NCI-H510A (cell line): ENCODE measurements around the gene CPLX1.

ENCODE experiments used
- DNase-seq: peaks from one replicate; lab custom pipeline; 2025; lab: John Stamatoyannopoulos, UW

CPLX1 gene

DNA sequence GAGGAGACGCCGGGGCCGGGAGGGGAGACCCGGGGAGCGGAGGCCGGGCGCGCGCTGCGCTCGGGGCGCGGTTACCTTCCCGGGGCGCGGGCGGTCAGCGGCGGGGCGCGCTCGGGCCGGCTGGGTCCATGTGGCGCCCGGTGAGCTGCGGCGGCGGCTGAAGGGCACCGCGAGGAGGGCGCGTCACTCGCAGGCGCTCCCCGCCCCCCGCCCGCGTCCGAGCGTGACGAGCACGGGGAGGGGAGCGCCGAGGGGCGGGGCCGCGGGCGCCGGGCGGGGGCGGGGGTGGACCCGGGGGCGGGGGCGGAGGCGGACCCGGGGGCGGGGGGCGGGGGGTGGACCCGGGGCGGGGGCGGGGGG is at the start of gene CPLX1:
Gene CPLX1 (minus strand): TSS at position 159 of the 360 bp plus-strand sequence. CDS start 1,607 bp downstream, outside the sequence.
- peak; percentile 24 for DNase-seq

GRCh38 chr4:874971-875817 is 49.3 kb upstream of the CPLX1 start:
- no peak for DNase-seq

DNA sequence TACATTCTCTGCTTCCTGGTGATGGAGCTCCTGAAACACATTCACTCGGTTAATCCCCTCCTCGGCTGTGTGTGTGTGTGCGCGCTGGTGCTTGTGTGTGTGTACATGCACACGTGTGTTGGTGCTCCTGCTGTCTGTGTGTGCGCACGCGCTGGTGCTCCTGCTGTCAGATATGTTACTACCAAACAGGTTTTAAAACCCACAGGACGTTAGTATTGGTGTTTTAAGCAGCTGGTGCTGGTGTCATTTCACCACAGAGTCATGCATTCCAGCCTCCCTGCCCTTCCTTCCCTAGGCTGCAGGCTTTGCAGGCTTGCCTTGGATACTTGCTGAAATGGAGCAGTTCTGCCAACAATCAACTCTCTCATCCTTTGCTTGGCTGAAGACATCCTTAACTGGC is 48.1 kb upstream of the CPLX1 start:
- DNase-seq, result no peak

GRCh38 chr4:872241-872981 is 46.5 kb upstream of the CPLX1 start:
- DNase-seq, result no peak

DNA sequence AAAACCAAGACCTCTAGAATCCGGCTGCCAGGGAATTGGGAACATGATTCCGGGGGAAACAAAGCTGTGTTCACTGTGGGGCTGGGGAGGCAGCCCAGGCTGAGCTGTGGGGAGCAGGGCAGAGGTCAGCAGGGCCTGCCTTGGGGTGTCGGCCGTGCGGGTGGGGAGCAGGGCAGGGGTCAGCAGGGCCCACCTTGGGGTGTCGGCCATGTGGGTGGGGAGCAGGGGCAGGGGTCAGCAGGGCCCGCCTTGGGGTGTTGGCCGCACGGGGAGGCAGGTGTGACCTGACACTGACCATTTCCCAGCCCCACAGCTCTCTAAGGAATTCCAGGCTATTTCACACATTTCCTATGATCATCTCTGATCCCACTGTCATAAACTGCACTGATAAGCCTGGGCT is 45.6 kb upstream of the CPLX1 start:
- DNase-seq, result no peak

- no peak for DNase-seq
Observed at GRCh38 chr4:870951-871350, 45.0 kb upstream of the CPLX1 start.

GRCh38 chr4:869776-870175 is 43.8 kb upstream of the CPLX1 start:
- DNase-seq, result no peak

- DNase-seq, result no peak
Observed at GRCh38 chr4:868421-868820, 42.5 kb upstream of the CPLX1 start.

GRCh38 chr4:867526-868250 is 41.8 kb upstream of the CPLX1 start:
- DNase-seq, result no peak

- no peak for DNase-seq
Observed at GRCh38 chr4:866761-867390, 40.9 kb upstream of the CPLX1 start.

GRCh38 chr4:866068-866760 is 40.3 kb upstream of the CPLX1 start:
- DNase-seq, result no peak

GRCh38 chr4:865572-865971 is 39.6 kb upstream of the CPLX1 start:
- no peak for DNase-seq

- no peak for DNase-seq
Observed at GRCh38 chr4:865121-865465, 39.2 kb upstream of the CPLX1 start.

DNA sequence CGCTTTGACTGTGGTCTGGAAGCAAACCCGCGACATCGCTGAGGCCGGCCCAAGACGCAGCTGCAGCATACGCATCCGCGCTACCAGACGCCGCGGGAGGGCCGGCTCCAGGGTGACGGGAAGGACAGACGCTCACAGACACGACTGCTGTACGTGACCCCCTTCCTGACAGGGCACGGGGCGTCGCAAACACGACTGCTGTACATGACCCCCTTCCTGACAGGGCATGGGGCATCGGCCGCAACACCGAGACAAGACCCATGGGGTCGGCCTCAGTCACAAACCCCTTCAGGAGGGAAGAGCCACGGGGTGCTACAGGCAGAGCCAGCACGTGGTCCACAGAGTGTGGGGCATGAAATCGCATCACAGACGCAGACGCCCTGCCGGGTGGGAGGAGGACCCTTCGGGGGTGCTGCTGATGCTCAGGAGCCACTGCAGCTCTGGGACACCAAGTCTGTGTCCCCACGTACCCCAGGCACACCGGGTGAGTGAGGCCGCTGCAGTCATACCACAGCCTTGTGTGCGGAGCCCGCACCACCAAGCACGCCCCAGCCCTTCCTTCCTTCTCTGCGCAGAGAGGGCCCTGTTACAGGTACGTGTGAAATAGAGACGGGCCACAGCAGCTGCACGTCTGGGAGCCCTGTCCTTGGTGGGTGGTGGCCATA is 38.7 kb upstream of the CPLX1 start:
- DNase-seq, result no peak

DNA sequence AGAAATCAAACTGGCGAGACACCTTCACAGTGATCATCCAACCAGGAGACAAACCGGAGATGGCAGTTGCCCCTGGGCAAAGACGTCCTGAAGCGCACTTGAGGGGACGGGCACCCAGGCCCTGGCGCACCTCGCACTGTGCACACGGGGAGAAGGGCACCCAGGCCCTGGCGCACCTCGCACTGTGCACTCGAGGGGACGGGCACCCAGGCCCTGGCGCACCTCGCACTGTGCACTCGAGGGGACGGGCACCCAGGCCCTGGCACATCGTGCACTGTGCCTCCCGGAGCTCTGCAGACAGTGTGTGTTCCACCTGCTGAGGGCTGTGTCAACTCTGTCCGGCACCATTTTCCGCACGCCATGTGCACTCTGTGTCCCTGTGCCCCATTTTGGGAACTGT is 34.6 kb upstream of the CPLX1 start:
- DNase-seq, result no peak

DNA sequence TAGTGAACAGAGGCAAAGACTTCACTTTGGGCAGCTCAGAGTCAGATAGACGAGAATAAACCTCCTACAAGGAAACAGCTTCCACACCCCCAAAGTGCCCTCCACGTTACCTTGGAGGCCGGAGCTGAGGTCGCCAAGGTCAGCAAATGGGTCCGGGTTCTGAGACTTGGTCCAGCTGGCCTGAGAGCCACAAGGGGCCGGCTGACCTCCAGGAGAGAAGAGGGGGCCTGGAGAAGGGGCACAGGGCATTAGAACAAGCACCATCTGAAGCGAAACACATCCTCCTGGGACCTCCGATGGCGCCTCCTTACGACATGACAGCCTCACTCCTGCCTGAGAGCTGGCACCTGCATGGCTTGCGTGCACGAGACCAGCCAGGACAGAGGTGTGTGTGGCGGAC is 33.6 kb upstream of the CPLX1 start:
- DNase-seq, result no peak

DNA sequence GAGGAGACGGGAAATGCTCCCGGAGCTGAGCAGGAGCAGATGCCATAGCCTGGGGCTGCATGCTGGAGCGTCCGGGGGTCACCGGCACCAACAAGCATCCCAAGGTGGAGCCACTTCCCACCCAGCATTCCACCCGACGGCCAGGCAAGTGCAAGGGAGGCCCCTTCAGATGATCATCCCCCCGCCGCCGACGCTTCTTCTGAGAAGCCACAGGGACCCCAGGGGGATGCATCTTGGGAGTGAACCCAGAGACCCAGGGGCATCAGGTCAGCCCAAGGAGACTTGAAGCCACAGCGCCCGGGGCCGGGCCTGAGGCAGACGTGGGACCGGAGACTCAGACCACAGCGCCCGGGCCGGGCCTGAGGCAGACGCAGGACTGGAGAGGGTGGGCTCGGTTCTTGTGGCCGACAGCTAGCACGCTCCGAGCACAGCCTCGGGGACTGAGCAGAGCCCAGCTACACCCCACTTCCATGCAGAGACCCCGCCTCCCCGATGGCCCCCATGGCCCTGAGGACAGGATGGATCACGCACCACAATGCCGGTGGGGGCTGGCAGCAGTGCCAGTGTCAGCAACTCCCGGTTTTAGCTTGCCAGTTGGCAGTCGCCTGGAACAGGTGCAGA is 33.0 kb upstream of the CPLX1 start:
- no peak for DNase-seq

- no peak for DNase-seq
Observed at GRCh38 chr4:858041-858481, 32.1 kb upstream of the CPLX1 start.

DNA sequence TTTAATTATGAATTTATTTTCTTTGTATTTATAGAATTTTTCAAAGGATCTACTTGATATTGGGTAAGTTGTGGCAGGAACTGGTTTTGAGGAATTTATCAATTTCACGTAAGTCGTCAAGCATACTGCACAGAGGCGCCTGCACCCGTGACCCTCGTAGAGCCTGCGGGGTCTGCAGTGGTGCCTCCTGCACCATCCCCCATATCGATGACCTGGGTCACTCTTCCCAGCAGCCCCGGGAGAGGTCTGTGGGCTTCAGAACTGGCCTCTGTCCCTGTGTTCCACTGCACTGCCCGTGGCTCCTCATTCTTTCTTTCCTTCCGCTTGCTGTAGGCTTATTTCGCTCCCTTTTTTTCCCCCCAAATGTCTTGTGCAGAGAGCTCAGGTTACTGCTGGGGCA is 31.5 kb upstream of the CPLX1 start:
- no peak for DNase-seq

DNA sequence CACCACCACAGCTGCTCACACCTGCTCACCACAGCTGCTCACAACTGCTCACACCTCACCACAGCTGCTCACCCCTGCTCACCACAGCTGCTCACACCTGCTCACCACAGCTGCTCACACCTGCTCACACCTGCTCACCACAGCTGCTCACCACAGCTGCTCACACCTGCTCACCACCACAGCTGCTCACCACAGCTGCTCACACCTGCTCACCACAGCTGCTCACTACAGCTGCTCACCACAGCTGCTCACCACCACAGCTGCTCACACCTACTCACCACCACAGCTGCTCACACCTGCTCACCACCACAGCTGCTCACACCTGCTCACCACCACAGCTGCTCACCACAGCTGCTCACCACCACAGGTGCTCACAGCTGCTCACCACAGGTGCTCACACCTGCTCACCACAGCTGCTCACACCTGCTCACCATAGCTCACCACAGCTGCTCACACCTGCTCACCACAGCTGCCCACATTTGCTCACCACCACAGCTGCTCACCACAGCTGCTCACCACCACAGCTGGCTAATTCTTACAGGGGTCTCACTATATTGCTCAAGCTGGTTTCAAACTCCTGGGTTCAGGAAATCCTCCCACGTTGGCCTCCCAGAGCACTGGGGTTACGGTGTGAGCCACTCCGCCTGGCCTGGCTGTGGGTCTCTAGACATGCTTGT is 30.4 kb upstream of the CPLX1 start:
- DNase-seq, result no peak
